Prostate gland (tissue), 2 donors: ENCODE results near the gene KRTAP2-4.

Source experiments
- CTCF ChIP-seq, 4 experiments: fragments of 200-600 bp in 2 of 4; fragments of 450-650 bp in 2 of 4; sonication (generic) in 2 of 4; IDR thresholded peaks; 1 replicate in 3 of 4; 2 replicates in 1 of 4; pipeline ENCODE4 v1.5.1; 2016 to 2019; ENCODE audit warnings: antibody characterized with exemption in 4 of 4, mild to moderate bottlenecking in 2 of 4, moderate library complexity in 2 of 4
- POLR2A ChIP-seq: fragments of 450-650 bp; IDR thresholded peaks from one replicate; pipeline ENCODE4 v1.6.1; 2016; ENCODE audit warnings: antibody characterized with exemption, mild to moderate bottlenecking
- POLR2AphosphoS5 ChIP-seq: sonication (generic); formaldehyde crosslinking; IDR thresholded peaks from one replicate; pipeline ENCODE4 v1.6.1; 2017; ENCODE audit warnings: antibody characterized with exemption

- TF ChIP-seq CTCF (IDR thresholded peaks at IDR 0.05) (no peak), POLR2A (no peak), POLR2AphosphoS5 (no peak)
These were observed 13.1 kb downstream of the KRTAP2-4 start for GRCh38 chr17:41052566-41052965.
